A549 (cell line): Measurements from ENCODE around the gene SCAP. TPM values are rescaled to one million over a fixed set of nuclear protein-coding genes. Genes with fewer than 3 reads are reported as not detected.

Source experiments
- ATAC-seq, 2 experiments: fragments of 200-7000 bp in 1 of 2; fragments of >200 bp in 1 of 2; cut with Nextera tagmentation in 1 of 2; cut with Tn5 transposase in 1 of 2; 3 replicates each; pipeline versions ENCODE4 v1.8.0 to v1.9.1; 2018 to 2020; ENCODE audit warnings: mild to moderate bottlenecking in 1 of 2, moderate library complexity in 1 of 2
- CTCF ChIA-PET: fragments of 300-600 bp; sonication (Branson Sonifier 250); formaldehyde crosslinking; extraction: SDS; loops from one replicate; lab custom pipeline; 2021; ENCODE audit warnings: antibody characterized with exemption, inconsistent platforms; lab: Yijun Ruan, JAX
- POLR2A ChIA-PET: fragments of 350-600 bp; formaldehyde crosslinking; extraction: SDS; loops from one replicate; lab custom pipeline; 2021; ENCODE audit warnings: antibody characterized with exemption, inconsistent platforms; lab: Yijun Ruan, JAX
- DNase-seq, 2 experiments: peaks; one replicate each; pipeline versions ENCODE4 v3.0.0 to v3.0.0-alpha.2; 2011 to 2016; ENCODE audit warnings: low read depth in 1 of 2, low spot score in 1 of 2
- FAIRE-seq: peaks from 2 replicates; lab custom pipeline; 2011; peaks lifted over from hg19 to GRCh38; lab: Jason Lieb, UNC
- H3K27ac ChIP-seq, 2 experiments: fragments of >200 bp; sonication (Bioruptor Twin); formaldehyde crosslinking; 3 replicates each; pipeline ENCODE4 v1.5.1; 2016 to 2017
- H3K4me1 ChIP-seq: fragments of >200 bp; sonication (Bioruptor Twin); formaldehyde crosslinking; 3 replicates; pipeline ENCODE4 v1.6.1; 2016
- H3K4me2 ChIP-seq: fragments of >200 bp; sonication (Bioruptor Twin); formaldehyde crosslinking; 3 replicates; pipeline ENCODE4 v1.6.1; 2016
- H3K4me3 ChIP-seq: fragments of >200 bp; sonication (Bioruptor Twin); formaldehyde crosslinking; 3 replicates; pipeline ENCODE4 v1.5.1; 2016
- H3K9me3 ChIP-seq: fragments of >200 bp; sonication (Bioruptor Twin); formaldehyde crosslinking; 3 replicates; pipeline ENCODE4 v1.6.1; 2016
- BHLHE40 ChIP-seq: IDR thresholded peaks from 2 replicates; pipeline ENCODE4 v1.6.1; 2012; ENCODE audit warnings: low read depth, low read length, inconsistent platforms
- EHF ChIP-seq: fragments of 250-450 bp; sonication (Bioruptor Pico); IDR thresholded peaks from 2 replicates; pipeline ENCODE4 v1.5.0; 2020; ENCODE audit warnings: mild to moderate bottlenecking
- EHMT2 ChIP-seq: fragments of 200-600 bp; sonication (generic); IDR thresholded peaks from 2 replicates; pipeline ENCODE4 v1.6.1; 2016; ENCODE audit warnings: antibody characterized with exemption, low read depth, mild to moderate bottlenecking, moderate library complexity
- EP300 ChIP-seq, 2 experiments: fragments of >200 bp; sonication (Bioruptor Twin); formaldehyde crosslinking; IDR thresholded peaks; 2 replicates in 1 of 2; 3 replicates in 1 of 2; pipeline ENCODE4 v1.6.1; 2016 to 2017
- ESRRA ChIP-seq: fragments of 150-350 bp; IDR thresholded peaks from 2 replicates; pipeline ENCODE4 v1.6.1; 2014; ENCODE audit warnings: mild to moderate bottlenecking, low read length, borderline replicate concordance
- FOSL2 ChIP-seq, 2 experiments: fragments of 450-650 bp in 1 of 2; fragments of >200 bp in 1 of 2; sonication (Bioruptor Twin) in 1 of 2; formaldehyde crosslinking; IDR thresholded peaks; 2 replicates each; pipeline versions ENCODE4 v1.5.0 to v1.6.1; 2016 to 2020; ENCODE audit warnings: mild to moderate bottlenecking in 1 of 2, moderate library complexity in 1 of 2
- FOXS1 ChIP-seq: fragments of 250-450 bp; sonication (Bioruptor Pico); IDR thresholded peaks from 2 replicates; pipeline ENCODE4 v1.5.0; 2020; ENCODE audit warnings: mild to moderate bottlenecking, moderate library complexity
- GATA3 ChIP-seq: IDR thresholded peaks from 2 replicates; pipeline ENCODE4 v1.6.1; 2012; ENCODE audit warnings: borderline replicate concordance
- HOXA7 ChIP-seq: fragments of 250-450 bp; sonication (Bioruptor Pico); IDR thresholded peaks from 2 replicates; pipeline ENCODE4 v1.5.0; 2020; ENCODE audit warnings: mild to moderate bottlenecking, moderate library complexity
- JUN ChIP-seq, 2 experiments: fragments of >200 bp; sonication (Bioruptor Twin); formaldehyde crosslinking; IDR thresholded peaks; 2 replicates in 1 of 2; 3 replicates in 1 of 2; pipeline ENCODE4 v1.6.1; 2016 to 2017
- MAFK ChIP-seq: fragments of 450-650 bp; IDR thresholded peaks from 2 replicates; pipeline ENCODE4 v1.6.1; 2014; ENCODE audit not compliant: partially characterized antibody
- NFE2L2 ChIP-seq: fragments of 150-350 bp; conservative IDR thresholded peaks from 2 replicates; pipeline ENCODE4 v1.6.1; 2014; ENCODE audit warnings: low read length
- PHF8 ChIP-seq: fragments of 200-600 bp; sonication (generic); IDR thresholded peaks from 2 replicates; pipeline ENCODE4 v1.6.1; 2016; ENCODE audit warnings: low read depth, mild to moderate bottlenecking, antibody characterized with exemption, moderate library complexity, borderline replicate concordance
- POLR2A ChIP-seq: IDR thresholded peaks from 2 replicates; pipeline ENCODE4 v1.6.1; 2012; ENCODE audit warnings: mild to moderate bottlenecking, low read length
- RCOR1 ChIP-seq: fragments of 150-350 bp; IDR thresholded peaks from 2 replicates; pipeline ENCODE4 v1.6.1; 2014; ENCODE audit warnings: antibody characterized with exemption, low read length, low read depth
- RFX5 ChIP-seq: fragments of 450-650 bp; IDR thresholded peaks from 2 replicates; pipeline ENCODE4 v1.7.1; 2014; ENCODE audit warnings: antibody characterized with exemption, mild to moderate bottlenecking, moderate library complexity
- RNF2 ChIP-seq: fragments of 200-600 bp; sonication (generic); IDR thresholded peaks from 2 replicates; pipeline ENCODE4 v1.6.1; 2016; ENCODE audit warnings: low read depth, mild to moderate bottlenecking, antibody characterized with exemption, moderate library complexity, borderline replicate concordance
- TFCP2L1 ChIP-seq: fragments of 250-450 bp; sonication (Bioruptor Pico); IDR thresholded peaks from 2 replicates; pipeline ENCODE4 v1.5.0; 2021; ENCODE audit warnings: mild to moderate bottlenecking
- TP53 ChIP-seq: fragments of 250-450 bp; sonication (Bioruptor Pico); IDR thresholded peaks from 2 replicates; pipeline ENCODE4 v1.5.0; 2021; ENCODE audit warnings: mild to moderate bottlenecking, moderate library complexity
- WGBS: methylation state at CpG from one replicate; pipeline ENCODE4 v1.1.6; 2017; ENCODE audit errors: missing lambda C conversion rate; 5-methylcytosine and 5-hydroxymethylcytosine counted together
- polyA plus RNA-seq, 4 experiments: library from polyadenylated mRNA; depleted of rRNA in 3 of 4; stranded (reverse); fragments of >200 nt; fragmentation: RNase III in 1 of 4; extraction: RNeasy Plus Mini Kit Qiagen cat#74134 plus additional on column Dnase treatment in 1 of 4; gene quantifications; 2 replicates in 3 of 4; 3 replicates in 1 of 4; pipeline ENCODE4 v1.2.3, GENCODE V29; 2011 to 2017
- TF ChIP-seq, protein P1 (sequence below): IDR thresholded peaks from 2 replicates; pipeline ENCODE4 v1.6.1; 2012; ENCODE audit warnings: low read depth, borderline replicate concordance
- TF ChIP-seq, protein P2 (sequence below): IDR thresholded peaks from 2 replicates; pipeline ENCODE4 v1.6.1; 2012
- TF ChIP-seq, protein P3 (sequence below): fragments of 450-650 bp; IDR thresholded peaks from 2 replicates; pipeline ENCODE4 v1.6.1; 2014; ENCODE audit warnings: antibody characterized with exemption
- TF ChIP-seq, protein P4 (sequence below): fragments of >200 bp; sonication (Bioruptor Twin); formaldehyde crosslinking; IDR thresholded peaks from 2 replicates; pipeline ENCODE4 v1.6.1; 2016

SCAP gene
- polyA plus RNA-seq, 2 of the 4 experiments (the other 2 are of a cell fraction), result 12.9 to 25.9 TPM

DNA sequence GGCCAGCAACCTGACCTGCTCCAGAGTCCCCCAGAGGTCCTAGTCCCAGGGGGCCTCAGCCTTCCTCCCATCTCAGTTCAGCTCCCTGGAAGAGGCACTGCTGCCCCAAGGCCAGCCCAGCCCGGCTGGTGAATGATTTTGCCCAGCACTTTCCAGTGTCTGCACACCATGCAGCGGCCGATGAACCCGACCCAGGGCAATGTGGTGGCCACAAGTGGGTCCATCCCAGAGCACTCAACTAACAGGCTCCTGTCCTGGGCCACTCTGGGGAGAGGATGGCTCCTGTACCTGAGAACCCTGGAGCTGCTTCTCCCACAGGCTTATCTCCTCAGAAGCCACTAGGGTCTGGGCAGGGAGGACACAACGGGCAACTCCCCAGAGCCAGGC lies 55.7 kb downstream of the SCAP start:
- H3K4me3 ChIP-seq, result no peak overlapping the region
- ATAC-seq (no peak), FAIRE-seq (no peak)

DNA sequence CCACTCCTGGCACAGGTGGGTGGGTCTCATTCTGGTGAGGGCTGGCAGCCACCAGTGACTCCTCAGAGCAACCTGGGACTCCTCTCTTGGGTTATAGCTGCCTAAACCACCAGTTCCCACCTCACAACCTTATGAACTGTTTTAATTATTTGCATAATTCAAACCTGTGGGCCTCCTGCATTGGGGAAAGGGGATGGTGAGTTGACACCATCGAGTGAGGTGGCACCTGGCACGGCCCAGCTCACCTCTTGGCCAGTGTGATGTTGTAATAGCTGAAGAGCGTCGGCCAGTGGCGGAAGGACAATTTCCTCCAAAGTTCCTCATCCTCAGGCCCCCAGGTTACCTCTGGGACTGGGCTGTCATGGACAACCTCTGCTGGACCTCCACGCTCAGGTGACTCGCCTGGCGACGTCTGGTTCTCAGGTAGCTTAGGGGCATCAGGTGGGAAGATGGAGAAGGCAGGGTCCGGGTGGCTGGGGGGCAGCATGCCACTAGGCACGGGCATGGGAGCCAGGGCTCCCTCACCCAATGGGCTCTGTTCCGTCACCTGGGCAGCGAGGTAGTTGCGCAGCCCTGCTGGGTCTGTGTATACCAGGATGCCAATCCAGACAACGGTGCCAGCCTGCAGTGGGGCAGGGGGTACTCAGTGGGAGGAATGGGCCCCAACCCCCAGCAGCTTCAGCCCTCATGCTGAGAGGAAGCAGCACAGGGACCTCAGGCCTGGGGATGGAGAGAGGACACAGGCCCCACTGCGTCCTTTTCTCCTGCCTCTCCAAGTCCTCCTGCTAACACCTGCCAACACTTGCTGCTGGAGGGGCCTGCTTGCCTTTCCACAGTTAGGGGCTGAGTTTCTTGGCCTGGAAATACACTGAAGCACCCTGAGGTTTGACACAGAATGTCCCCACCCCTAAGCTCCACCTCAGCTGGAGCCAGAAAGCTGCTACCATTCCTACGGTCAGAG lies 56.4 kb downstream of the SCAP start:
- FAIRE-seq (no peak), ATAC-seq (no peak), DNase-seq (no peak)
- Histone ChIP-seq H3K4me2 (no peak overlapping the region), H3K27ac (no peak overlapping the region), H3K4me3 (no peak overlapping the region), H3K4me1 (0 out of 3 replicates have a peak, but pooled peaks cover 7% of the 10 kb centered on the region), H3K9me3 (no peaks in the 10 kb centered on the region)
- ChIA-PET CTCF (interaction anchor here (1.0 to 5.7 kb wide), 8 partner anchors 9 to 370 kb away, joined by 3 to 34 read pairs (median 6); partner anchors contain the start of gene SCAP), POLR2A (no interaction called here)
- TF ChIP-seq PHF8 (no peak), TFCP2L1 (CRISPR knock-in tag) (no peak), FOXS1 (CRISPR knock-in tag) (no peak), JUN (IDR thresholded peaks at IDR 0.05) (no peak), RCOR1 (no peak), MAFK (no peak), EHF (CRISPR knock-in tag) (no peak), TP53 (no peak), HOXA7 (CRISPR knock-in tag) (no peak), EP300 (IDR thresholded peaks at IDR 0.05) (no peak), ESRRA (no peak), BHLHE40 (no peak)
- TF ChIP-seq, protein P1, sequence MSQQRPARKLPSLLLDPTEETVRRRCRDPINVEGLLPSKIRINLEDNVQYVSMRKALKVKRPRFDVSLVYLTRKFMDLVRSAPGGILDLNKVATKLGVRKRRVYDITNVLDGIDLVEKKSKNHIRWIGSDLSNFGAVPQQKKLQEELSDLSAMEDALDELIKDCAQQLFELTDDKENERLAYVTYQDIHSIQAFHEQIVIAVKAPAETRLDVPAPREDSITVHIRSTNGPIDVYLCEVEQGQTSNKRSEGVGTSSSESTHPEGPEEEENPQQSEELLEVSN, result no peak
- TF ChIP-seq, protein P2, sequence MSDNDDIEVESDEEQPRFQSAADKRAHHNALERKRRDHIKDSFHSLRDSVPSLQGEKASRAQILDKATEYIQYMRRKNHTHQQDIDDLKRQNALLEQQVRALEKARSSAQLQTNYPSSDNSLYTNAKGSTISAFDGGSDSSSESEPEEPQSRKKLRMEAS, result no peak
- WGBS, result 92% methylated on average over 5 of the region's 17 CpGs

More for the DNA sequence above, 55.7 kb downstream of the SCAP start:
- TF ChIP-seq, protein P3, sequence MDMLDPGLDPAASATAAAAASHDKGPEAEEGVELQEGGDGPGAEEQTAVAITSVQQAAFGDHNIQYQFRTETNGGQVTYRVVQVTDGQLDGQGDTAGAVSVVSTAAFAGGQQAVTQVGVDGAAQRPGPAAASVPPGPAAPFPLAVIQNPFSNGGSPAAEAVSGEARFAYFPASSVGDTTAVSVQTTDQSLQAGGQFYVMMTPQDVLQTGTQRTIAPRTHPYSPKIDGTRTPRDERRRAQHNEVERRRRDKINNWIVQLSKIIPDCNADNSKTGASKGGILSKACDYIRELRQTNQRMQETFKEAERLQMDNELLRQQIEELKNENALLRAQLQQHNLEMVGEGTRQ, result no peak
- TF ChIP-seq GATA3, result no peak
- TF ChIP-seq JUN (IDR thresholded peaks at IDR 0.05), result 0 out of 5 replicates have a peak, but pooled peaks of 1 of the 2 experiments have one; percentile 3
- Histone ChIP-seq H3K9me3 (no peaks in the 10 kb centered on the region), H3K27ac (no peak overlapping the region), H3K4me2 (no peak overlapping the region), H3K4me1 (0 out of 3 replicates have a peak, but pooled peaks cover 7% of the 10 kb centered on the region)
- DNase-seq, result no peak
- ChIA-PET CTCF (interaction anchor here (1.0 to 5.7 kb wide), 12 partner anchors 10 to 94 kb away, joined by 3 to 34 read pairs (median 6); partner anchors contain the start of genes ELP6 and SCAP), POLR2A (no interaction called here)
- 89% methylated on average over 4 of the region's 5 CpGs for WGBS

DNA sequence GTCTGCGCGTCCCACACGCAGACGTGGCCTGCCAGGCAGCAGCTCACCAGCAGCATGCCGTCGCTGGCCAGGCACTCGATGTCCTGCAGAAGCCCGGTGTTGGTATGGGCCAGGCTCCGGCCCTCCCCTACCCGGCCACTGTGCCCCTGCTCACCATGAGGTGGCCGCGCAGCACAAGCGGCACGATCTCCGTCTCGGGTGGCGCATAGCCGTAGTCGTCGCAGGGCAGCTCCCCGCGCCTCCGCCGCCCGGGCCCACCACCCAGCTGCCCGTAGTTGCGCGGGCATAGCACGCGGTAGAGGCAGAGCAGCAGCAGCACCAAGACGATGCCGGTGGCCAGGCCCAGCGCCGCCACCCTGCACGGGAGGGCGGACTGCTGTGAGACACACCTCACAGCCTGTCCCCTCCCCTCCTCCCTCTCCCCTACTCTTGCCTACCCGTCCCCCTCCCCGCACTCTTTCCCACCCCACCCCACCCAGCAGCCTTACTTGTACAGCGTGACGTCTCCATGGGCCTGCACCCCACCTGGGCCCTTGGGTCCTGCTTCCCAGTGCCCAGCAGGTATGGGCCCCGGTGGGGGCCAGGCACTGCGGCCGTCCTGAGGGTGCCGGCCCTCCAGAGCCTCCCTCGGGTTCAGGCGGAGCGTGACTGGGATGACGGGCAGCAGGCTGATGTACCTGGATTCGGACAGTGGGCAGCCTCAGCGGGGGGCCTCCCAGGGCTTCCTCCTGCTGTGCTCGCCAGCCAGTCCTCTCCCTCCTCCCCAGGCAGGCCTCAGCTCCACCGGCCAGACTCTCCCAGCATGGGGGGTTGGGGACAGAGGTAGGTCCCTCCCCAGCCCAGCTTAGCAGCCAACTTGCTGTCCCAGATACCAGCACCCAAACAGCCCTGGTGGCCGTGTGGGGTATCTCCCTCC lies 57.3 kb downstream of the SCAP start:
- no peaks in the 10 kb centered on the region for H3K9me3 ChIP-seq
- ATAC-seq (peak in 1 of 2 experiments; percentile 23; a peak in 3 of 6 replicates), DNase-seq (peak in 1 of 2 experiments; percentile 40), FAIRE-seq (no peak)
- no peak overlapping the region for H3K4me3 ChIP-seq
- WGBS, result 90% methylated on average over 28 of the region's 53 CpGs
- ChIA-PET CTCF (interaction anchor here (0.6 to 4.0 kb wide), 4 partner anchors 11 to 371 kb away, joined by 3 to 24 read pairs (median 4); no protein-coding TSS in a partner anchor), POLR2A (no interaction called here)
- 0 out of 3 replicates have a peak, but pooled peaks cover 7% of the 10 kb centered on the region for H3K4me1 ChIP-seq
- H3K4me2 ChIP-seq, result no peak overlapping the region
- H3K27ac ChIP-seq, result no peak overlapping the region
- TF ChIP-seq, protein P4, sequence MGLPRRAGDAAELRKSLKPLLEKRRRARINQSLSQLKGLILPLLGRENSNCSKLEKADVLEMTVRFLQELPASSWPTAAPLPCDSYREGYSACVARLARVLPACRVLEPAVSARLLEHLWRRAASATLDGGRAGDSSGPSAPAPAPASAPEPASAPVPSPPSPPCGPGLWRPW, result no peak
- TF ChIP-seq FOSL2 (IDR thresholded peaks at IDR 0.05) (no peak), FOSL2 (CRISPR knock-in tag; IDR thresholded peaks at IDR 0.05) (no peak), POLR2A (no peak), EHMT2 (no peak), RFX5 (no peak), RNF2 (no peak), NFE2L2 (no peak), TP53 (no peak)
- TF ChIP-seq, protein P2, result no peak
